ENCODE results near the gene CYFIP1.

DNA sequence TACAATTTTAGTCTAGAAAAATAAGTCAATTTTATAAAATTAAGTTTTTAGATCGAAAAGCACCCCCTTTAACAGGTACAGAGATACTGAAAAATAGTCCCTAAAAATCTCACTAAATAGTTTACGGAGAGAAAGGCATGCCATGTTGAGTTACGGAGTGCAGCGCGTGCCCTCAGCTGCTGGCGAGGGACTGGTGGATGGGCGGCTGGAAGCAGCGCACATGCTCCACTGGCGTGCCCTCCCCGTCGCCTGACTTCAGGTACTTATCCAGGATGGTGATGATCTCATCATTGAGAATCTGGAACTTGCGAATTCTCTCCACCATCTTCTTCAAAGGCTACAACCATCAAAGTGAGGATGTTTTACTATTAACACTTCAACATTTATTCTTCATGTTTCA, 110.3 kb downstream of the CYFIP1 start:
- TF ChIP-seq, protein P1, sequence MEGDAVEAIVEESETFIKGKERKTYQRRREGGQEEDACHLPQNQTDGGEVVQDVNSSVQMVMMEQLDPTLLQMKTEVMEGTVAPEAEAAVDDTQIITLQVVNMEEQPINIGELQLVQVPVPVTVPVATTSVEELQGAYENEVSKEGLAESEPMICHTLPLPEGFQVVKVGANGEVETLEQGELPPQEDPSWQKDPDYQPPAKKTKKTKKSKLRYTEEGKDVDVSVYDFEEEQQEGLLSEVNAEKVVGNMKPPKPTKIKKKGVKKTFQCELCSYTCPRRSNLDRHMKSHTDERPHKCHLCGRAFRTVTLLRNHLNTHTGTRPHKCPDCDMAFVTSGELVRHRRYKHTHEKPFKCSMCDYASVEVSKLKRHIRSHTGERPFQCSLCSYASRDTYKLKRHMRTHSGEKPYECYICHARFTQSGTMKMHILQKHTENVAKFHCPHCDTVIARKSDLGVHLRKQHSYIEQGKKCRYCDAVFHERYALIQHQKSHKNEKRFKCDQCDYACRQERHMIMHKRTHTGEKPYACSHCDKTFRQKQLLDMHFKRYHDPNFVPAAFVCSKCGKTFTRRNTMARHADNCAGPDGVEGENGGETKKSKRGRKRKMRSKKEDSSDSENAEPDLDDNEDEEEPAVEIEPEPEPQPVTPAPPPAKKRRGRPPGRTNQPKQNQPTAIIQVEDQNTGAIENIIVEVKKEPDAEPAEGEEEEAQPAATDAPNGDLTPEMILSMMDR (IDR thresholded peaks at IDR 0.05): no peak
- no peak for TF ChIP-seq POLR2A (IDR thresholded peaks at IDR 0.05)

Data from testis (tissue), 2 donors.